Fibroblast of lung (primary cell): ENCODE results near the gene EVX2.
A peak's percentile ranks its signal among the peaks of the same experiment; 100 is the strongest.

Experiments used
- EZH2 ChIP-seq: IDR thresholded peaks from 2 replicates; pipeline ENCODE4 v1.5.1; 2012; ENCODE audit warnings: low read length, control low read depth, mild to moderate bottlenecking; ENCODE audit errors: missing control alignments
- TF ChIP-seq, protein P1 (sequence below), 2 donors: IDR thresholded peaks in 1 of 2; conservative IDR thresholded peaks in 1 of 2; 1 replicate in 1 of 2; 2 replicates in 1 of 2; pipeline ENCODE4 v1.5.1; 2011 to 2012; ENCODE audit warnings: low read length in 2 of 2, control low read depth in 1 of 2, inconsistent platforms in 1 of 2, low read depth in 1 of 2, mild to moderate bottlenecking in 1 of 2

DNA sequence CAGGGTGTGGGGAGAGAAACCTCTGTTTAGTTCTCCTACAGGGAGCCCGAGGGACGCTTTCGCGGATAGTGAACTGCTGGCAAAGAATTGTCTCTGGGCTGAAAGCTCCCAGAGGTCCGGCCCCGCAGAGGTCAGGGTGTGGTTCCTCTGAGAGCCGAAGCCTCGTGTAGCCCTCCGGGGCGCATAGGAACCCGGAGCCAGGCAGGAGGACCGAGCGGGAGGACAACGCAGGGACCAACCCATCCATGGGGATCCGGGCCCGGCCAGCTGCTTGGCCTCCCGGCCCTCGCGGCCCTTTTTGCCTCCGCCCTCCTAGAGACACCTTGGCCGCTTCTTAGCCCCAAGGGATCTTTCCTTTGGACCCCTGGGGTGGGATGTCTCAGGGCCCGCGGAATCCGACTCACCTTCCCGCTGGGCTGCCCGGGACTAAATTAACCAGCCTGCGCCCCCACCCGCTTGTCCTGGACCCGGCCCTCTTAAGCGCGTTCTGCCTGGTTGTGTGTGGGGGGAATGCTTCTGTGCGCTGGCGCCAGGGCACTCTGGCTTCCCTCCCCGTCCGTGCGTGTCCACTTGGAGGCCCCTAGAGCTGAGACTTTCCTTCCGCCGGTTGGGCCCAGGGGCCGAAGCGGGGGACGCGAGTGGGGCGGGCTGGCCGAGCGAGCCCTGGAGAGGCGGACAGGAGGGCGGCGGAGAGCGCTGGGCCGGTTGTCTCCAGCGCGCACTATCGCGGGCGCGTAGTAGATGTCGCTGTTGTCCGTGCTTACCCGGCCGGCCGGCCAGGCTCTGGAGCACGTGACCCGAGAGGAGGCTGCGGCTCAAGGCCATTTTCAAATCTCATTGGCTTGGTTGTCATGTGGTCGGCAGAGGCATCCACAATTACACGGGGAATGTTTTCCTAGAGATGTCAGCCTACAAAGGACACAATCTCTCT is 32.4 kb upstream of the EVX2 start, which contains the start of gene HOXD10:
- TF ChIP-seq, protein P1, sequence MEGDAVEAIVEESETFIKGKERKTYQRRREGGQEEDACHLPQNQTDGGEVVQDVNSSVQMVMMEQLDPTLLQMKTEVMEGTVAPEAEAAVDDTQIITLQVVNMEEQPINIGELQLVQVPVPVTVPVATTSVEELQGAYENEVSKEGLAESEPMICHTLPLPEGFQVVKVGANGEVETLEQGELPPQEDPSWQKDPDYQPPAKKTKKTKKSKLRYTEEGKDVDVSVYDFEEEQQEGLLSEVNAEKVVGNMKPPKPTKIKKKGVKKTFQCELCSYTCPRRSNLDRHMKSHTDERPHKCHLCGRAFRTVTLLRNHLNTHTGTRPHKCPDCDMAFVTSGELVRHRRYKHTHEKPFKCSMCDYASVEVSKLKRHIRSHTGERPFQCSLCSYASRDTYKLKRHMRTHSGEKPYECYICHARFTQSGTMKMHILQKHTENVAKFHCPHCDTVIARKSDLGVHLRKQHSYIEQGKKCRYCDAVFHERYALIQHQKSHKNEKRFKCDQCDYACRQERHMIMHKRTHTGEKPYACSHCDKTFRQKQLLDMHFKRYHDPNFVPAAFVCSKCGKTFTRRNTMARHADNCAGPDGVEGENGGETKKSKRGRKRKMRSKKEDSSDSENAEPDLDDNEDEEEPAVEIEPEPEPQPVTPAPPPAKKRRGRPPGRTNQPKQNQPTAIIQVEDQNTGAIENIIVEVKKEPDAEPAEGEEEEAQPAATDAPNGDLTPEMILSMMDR (conservative IDR thresholded peaks at IDR 0.05 in 1 of 2, IDR thresholded peaks at IDR 0.05 in 1 of 2; ENCODE audit: low read depth in 1 of 2, low read length in 2 of 2), result no peak
- peak; percentile 49 for TF ChIP-seq EZH2
